GM23248 (cell line): Measurements from ENCODE around the gene ZBTB20.

Experiments used
- EZH2 ChIP-seq: fragments of 200-600 bp; sonication (generic); IDR thresholded peaks from 2 replicates; pipeline ENCODE4 v1.6.1; 2018; ENCODE audit warnings: antibody characterized with exemption, mild to moderate bottlenecking; ENCODE audit not compliant: insufficient read depth, poor library complexity, severe bottlenecking
- EZH2phosphoT487 ChIP-seq: fragments of 200-600 bp; sonication (generic); IDR thresholded peaks from 2 replicates; pipeline ENCODE4 v1.6.1; 2018; ENCODE audit warnings: antibody characterized with exemption, moderate library complexity, mild to moderate bottlenecking, low read depth; ENCODE audit not compliant: insufficient read depth

DNA sequence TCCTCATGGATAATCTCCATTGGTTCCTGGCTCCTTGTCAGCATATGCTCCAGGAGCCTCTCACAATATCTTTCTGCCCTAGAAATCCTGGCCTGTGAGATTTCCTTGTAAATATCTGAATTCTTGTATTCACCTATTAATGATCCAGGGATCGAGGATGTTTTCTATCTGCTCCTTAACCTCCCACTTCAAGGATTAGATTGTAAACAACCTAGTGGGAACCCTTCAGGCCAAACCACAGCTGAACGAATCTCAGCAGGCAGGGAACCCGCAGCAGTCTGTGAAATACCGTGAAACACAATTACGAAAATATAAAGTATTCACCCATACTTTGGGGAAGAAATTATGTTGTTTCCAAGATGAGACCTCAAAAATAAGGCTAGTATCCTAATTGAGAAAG is 637.3 kb downstream of the ZBTB20 start:
- TF ChIP-seq EZH2 (no peak), EZH2phosphoT487 (no peak)
